KMS-11 (cell line): ENCODE measurements around the gene SENP3.

ENCODE experiments used
- H2AFZ ChIP-seq: fragments of 200-600 bp; sonication (generic); 2 replicates; pipeline ENCODE4 v1.6.1; 2016; ENCODE audit warnings: antibody characterized with exemption, mixed run types, low read depth
- H3K27ac ChIP-seq: fragments of 200-600 bp; sonication (generic); 2 replicates; pipeline ENCODE4 v1.6.1; 2016; ENCODE audit warnings: mild to moderate bottlenecking, mixed run types
- H3K27me3 ChIP-seq: fragments of 200-600 bp; sonication (generic); 2 replicates; pipeline ENCODE4 v1.6.1; 2017; ENCODE audit warnings: mild to moderate bottlenecking, low read depth, mixed run types, moderate library complexity; ENCODE audit not compliant: insufficient read depth
- H3K36me3 ChIP-seq: fragments of 200-600 bp; sonication (generic); 2 replicates; pipeline ENCODE4 v1.6.1; 2017; ENCODE audit warnings: mild to moderate bottlenecking, mixed run types; ENCODE audit not compliant: insufficient read depth
- H3K4me1 ChIP-seq: fragments of 200-600 bp; sonication (generic); 2 replicates; pipeline ENCODE4 v1.6.1; 2016; ENCODE audit warnings: mild to moderate bottlenecking, low read depth, mixed run types; ENCODE audit not compliant: poor library complexity, severe bottlenecking
- H3K4me2 ChIP-seq: fragments of 200-600 bp; sonication (generic); 2 replicates; pipeline ENCODE4 v1.7.0; 2016; ENCODE audit warnings: mild to moderate bottlenecking, mixed run types
- H3K4me3 ChIP-seq: fragments of 200-600 bp; sonication (generic); IDR thresholded peaks from 2 replicates; pipeline ENCODE4 v1.6.1; 2017; ENCODE audit warnings: low read depth, low read length, mixed read lengths; ENCODE audit not compliant: insufficient read depth
- H3K79me2 ChIP-seq: fragments of 200-600 bp; sonication (generic); 2 replicates; pipeline ENCODE4 v1.6.1; 2016; ENCODE audit warnings: low read depth, mixed run types; ENCODE audit not compliant: insufficient read depth
- H3K9ac ChIP-seq: fragments of 200-600 bp; sonication (generic); 2 replicates; pipeline ENCODE4 v1.6.1; 2016; ENCODE audit warnings: mild to moderate bottlenecking, mixed run types
- H4K20me1 ChIP-seq: fragments of 200-600 bp; sonication (generic); 2 replicates; pipeline ENCODE4 v1.6.1; 2016; ENCODE audit warnings: mild to moderate bottlenecking, mixed run types; ENCODE audit not compliant: insufficient read depth
- CTCF ChIP-seq: fragments of 200-600 bp; sonication (generic); conservative IDR thresholded peaks from 2 replicates; pipeline ENCODE4 v1.6.1; 2017; ENCODE audit warnings: low read depth, mild to moderate bottlenecking, antibody characterized with exemption, low read length, moderate library complexity, mixed read lengths

SENP3 gene

GRCh38 chr17:7561589-7562207, at the start of gene SENP3:
SENP3 (plus strand) TSS chr17:7561919; CDS start chr17:7563077, 1,158 bp downstream.
- no peak for TF ChIP-seq CTCF
- Histone ChIP-seq H3K27me3 (no peaks in the 10 kb centered on the region), H2AFZ (peak within 1 kb of the TSS; percentile 34; the same call in 1 of the 2 replicates), H3K4me1 (no peaks in the 10 kb centered on the region), H3K79me2 (peaks cover 8% of the 10 kb centered on the region; the same call in 1 of the 2 replicates), H3K4me3 (no peak within 1 kb of the TSS), H3K36me3 (no peaks in the 10 kb centered on the region), H3K27ac (peak within 1 kb of the TSS; percentile 28; the same call in 1 of the 2 replicates), H3K9ac (peak within 1 kb of the TSS; percentile 47; the same call in 1 of the 2 replicates), H4K20me1 (no peaks in the 10 kb centered on the region), H3K4me2 (peak within 1 kb of the TSS; percentile 45)

- Histone ChIP-seq H2AFZ (no peak overlapping the region), H3K36me3 (no peaks in the 10 kb centered on the region), H3K4me2 (no peak overlapping the region), H4K20me1 (no peaks in the 10 kb centered on the region), H3K4me1 (no peaks in the 10 kb centered on the region), H3K9ac (no peak overlapping the region), H3K27ac (no peak overlapping the region), H3K4me3 (no peak overlapping the region), H3K79me2 (no peaks in the 10 kb centered on the region), H3K27me3 (no peaks in the 10 kb centered on the region)
- TF ChIP-seq CTCF: no peak
Measured at GRCh38 chr17:7512105-7512504, 49.6 kb upstream of the SENP3 start.

GRCh38 chr17:7512824-7513540, 48.7 kb upstream of the SENP3 start:
- Histone ChIP-seq H4K20me1 (no peaks in the 10 kb centered on the region), H3K36me3 (no peaks in the 10 kb centered on the region), H3K27ac (no peak overlapping the region), H3K27me3 (no peaks in the 10 kb centered on the region), H3K4me3 (no peak overlapping the region), H3K9ac (no peak overlapping the region), H3K4me2 (no peak overlapping the region), H2AFZ (no peak overlapping the region), H3K79me2 (no peaks in the 10 kb centered on the region), H3K4me1 (no peaks in the 10 kb centered on the region)
- no peak for TF ChIP-seq CTCF

- Histone ChIP-seq H3K79me2 (no peaks in the 10 kb centered on the region), H3K9ac (no peak overlapping the region), H4K20me1 (no peaks in the 10 kb centered on the region), H3K27ac (no peak overlapping the region), H3K36me3 (no peaks in the 10 kb centered on the region), H3K4me2 (no peak overlapping the region), H3K27me3 (no peaks in the 10 kb centered on the region), H2AFZ (no peak overlapping the region), H3K4me3 (no peak overlapping the region), H3K4me1 (no peaks in the 10 kb centered on the region)
- TF ChIP-seq CTCF: no peak
Measured at GRCh38 chr17:7513850-7514419, 47.8 kb upstream of the SENP3 start.
